Measurements from ENCODE around the gene CAPN7.

The CAPN7 gene

DNA sequence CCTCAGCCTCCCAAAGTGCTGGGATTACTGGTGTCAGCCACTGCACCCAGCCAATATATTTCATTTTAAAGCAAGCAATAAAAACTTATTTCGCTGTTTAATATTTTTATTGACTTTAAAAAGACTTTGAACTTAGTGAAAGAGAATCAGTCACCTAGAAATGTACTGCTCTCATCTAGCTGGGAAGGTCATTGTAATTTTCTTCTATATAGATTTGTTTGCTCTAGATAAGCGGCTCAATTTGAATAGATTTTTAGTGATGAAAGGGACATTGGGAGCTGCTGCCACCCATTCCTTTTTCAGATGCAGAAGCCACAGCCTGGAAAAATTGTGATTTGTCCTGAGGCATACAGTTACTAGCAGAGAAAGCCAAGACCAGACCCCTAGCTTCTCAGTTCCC, 40.1 kb downstream of the CAPN7 start:
- DNase-seq (ENCODE audit: low read depth): no peak

DNA sequence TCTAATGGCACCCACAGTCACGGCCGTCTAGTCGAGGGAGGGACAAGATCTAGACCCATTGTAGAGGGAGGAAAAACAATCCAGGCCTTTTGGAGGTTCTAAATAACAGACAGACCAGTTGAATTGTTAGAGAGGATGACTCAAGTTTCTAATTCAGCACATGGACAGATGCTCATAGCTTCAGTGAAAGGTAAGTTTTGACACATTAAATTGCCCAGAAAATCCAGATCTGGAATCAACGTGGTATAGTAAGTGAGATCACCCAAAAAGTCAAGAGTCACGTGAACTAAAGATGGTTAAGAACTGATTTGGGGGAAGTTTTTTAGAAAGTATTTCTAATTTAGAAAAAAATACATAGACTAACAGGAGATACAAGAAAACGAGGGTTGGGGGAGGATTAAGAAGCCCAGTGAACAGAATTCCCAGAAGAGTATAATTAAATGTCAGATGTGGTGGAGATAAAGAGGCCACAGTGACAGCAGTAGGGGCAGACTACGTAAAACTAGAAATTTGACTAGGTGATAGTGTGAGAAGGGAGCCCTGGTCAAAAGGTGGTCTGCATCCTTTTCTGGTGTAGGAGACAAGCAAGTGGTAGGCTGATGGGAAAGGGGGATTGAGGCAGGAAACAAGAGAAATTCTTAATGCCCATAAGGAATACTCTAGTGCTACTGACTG, 47.1 kb downstream of the CAPN7 start:
- DNase-seq (ENCODE audit: low read depth): no peak

DNA sequence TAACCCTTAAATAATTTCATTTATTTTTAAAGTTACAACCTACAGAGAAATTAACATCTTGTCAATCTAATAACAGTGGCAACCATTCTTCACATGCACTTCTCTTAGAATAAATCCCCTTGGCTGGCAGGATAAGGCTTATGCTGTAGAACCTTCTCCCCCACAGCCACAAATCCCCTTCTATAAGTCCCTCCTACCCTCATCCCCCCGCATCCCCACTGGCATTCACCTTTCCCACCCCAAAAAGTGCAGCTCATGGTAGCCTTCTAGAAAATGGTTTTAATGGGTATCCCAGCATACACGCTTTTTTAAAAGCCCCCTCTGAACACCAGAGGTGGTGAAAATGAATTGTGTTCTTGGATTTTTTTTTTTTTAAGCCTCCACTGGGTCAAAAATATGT, 49.2 kb downstream of the CAPN7 start:
- DNase-seq (ENCODE audit: low read depth): no peak

DNA sequence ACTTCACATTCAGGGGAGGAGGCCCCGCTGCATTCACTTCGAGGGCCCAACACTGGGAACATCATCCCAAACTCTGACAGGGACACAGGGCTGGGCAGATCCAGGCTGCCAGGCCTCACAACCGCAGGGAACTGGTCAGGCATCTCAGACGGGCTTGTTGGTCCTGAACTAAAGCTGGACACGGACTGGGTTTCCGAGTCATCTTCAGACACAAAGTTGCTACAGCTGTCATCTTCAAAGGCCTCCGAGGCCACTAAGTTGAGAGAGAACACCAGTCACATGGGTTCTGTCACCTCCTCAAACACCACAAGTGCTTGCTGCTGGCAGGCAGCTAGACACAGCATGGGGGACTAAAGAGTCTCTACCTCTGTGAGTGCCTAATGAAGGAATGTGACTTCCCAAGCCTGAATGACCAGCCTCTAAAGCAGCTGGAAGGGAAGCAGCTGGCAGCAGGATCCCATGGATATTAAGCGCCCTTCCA, 50.9 kb downstream of the CAPN7 start:
- DNase-seq (ENCODE audit: low read depth): no peak

GRCh38 chr3:15258720-15259119, 52.7 kb downstream of the CAPN7 start:
- no peak for DNase-seq (ENCODE audit: low read depth)

DNA sequence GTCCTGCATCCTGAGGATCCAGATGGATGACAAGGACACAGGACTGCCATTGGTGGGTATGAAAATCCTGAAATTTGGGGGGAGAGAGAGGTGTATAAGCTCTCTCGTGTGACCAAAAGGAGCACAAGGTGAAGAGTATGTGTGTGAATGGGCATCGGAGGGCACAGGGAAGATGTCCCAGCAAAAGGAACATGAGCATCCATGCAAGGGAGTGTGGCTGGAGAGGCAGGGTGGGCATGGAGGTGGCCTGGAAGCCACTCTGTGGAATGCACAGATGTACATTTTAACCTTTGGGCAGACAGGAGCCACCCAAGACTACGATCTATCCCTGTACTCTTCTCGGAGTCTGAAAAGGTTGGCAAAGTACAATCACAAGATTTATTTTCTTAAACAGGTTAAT, 54.5 kb downstream of the CAPN7 start:
- no peak for DNase-seq (ENCODE audit: low read depth)

GRCh38 chr3:15261274-15261673, 55.2 kb downstream of the CAPN7 start:
- DNase-seq (ENCODE audit: low read depth): no peak

DNA sequence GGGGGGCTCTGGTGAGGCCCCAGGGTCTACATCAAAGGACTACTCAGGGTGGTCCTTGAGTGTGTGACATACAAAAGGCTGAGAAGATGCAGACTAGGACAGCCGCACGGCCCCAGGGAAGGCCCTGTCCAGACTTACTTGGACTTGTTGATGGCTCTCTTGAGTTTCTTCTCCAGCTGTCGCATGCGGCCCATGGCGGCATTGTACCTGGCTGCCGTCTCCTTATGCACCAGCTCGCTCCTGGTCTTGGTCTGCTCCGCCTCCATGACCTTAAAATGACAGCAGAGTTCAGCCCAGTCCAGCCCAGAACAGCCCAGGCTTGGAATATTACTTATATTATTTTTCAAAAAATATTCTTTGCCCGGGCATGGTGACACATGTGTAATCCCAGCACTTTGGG, 56.0 kb downstream of the CAPN7 start:
- DNase-seq (ENCODE audit: low read depth): no peak

DNA sequence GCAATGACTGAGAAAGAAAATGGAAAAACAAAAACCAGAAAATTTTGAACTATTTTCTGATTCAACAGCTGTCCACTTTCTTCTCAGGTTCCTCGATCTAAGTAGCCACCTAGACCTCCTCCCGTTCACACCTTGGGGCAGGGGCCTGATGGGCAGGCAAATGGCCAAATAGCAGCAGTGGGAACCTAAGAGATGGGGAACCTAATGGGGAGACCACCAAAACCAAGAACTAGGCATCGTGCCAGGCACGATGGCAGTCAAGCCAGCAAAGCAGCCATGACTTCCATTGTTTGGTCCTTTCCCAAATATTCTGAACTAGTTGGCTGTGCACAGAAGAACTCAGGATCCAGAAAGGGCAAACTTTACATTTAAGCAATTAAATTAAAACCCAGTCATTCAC, 57.1 kb downstream of the CAPN7 start:
- no peak for DNase-seq (ENCODE audit: low read depth)

GRCh38 chr3:15263926-15264325, 57.9 kb downstream of the CAPN7 start:
- DNase-seq (ENCODE audit: low read depth): no peak

DNA sequence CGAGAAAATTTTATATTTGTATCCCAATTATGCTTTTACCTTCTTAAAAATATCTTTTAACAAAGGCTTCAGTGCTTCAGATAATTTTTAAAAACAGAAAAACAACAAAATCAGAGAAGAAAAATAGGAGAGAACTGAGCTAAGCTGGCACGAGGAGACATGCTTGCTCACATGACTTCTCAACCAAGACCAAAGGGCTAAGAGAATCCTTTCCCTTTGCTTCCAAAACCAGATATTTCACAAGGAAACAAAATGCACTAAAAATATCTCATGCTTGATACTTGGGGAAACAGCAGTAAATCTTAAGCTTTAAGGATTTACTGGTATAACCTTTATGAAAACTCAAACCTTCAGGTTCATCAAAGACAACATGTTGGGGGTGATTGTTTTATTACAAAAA, 58.4 kb downstream of the CAPN7 start:
- DNase-seq (ENCODE audit: low read depth): no peak

DNA sequence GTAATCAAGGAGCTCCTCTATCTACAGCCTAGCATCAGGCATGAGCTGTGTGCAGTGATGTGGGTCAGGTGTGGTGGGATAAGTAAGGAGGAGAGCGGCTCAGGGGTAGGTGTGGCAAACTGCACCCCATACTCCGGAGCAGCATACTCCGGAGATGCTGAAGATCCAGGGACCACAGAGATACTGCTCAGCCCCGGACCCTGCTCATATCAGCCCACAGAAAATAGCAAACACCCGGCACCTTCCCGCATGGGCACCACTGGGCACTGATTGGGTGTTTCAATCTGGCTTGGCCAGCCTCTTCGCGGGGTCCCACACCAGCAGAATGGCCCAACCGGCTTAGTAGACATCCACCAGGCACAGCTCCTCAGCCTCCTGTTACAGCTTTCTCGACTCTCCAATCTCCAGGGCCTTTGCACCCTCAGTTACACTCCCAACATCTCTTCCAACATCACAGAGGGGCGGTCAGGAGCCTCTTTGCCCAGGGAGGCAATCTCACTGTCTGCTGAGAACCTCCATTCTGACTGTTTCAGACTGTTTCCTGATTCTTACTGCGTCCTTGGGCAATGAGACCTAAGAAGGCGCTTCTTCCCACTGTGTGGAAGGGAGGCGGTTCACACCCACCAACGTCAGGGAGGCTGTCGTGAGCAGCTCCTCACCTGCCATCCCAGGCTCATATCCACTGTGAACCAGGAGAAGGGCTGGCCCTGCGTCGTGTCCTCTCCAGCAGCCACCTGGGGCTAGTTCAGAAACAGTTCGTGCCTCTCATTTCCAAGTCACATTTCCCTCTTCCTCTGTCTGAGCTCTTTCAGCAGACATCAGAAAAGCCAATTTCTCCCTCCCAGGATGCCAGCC, 59.8 kb downstream of the CAPN7 start:
- DNase-seq (ENCODE audit: low read depth): no peak

DNA sequence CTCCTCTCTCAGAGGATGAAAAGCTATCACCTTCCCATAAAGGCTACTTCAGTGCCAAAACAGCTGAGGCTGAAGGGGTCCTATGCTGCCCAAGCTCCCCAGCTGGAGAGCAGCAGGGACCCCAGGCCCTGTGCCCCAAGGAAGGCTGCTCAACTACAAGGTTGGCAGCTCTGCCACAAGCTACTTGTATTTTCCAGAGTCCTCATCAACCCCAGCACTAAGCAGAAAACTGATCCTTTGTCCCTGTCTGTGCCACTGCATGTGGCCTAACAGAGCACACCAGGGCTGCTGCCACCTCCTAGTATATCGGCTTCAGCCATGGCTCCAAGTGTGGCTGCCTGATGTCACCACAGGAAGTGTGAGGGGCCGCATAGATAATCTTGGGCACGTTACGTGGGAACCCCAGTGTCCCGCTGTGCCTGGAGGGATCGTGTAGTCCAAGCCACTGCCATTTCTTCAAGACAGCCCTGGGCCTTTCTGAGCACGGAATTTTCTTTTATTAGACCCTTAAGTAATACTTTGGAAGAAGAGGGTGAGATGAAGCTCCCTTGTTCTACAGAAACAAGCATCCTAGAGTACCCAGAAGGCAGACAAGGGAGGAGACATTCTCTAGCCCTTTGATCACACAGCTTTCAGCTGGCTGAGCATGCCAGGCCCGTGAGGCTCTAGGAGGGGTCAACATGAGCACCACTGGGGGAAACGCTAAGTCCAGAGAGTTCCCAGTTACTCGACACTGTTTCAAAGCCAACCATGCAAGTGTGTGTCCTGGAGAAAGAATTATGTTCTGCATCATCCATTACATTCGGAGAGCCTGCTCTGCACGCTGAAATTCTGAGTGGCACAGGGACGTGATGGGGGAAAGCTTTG, 60.7 kb downstream of the CAPN7 start:
- no peak for DNase-seq (ENCODE audit: low read depth)

DNA sequence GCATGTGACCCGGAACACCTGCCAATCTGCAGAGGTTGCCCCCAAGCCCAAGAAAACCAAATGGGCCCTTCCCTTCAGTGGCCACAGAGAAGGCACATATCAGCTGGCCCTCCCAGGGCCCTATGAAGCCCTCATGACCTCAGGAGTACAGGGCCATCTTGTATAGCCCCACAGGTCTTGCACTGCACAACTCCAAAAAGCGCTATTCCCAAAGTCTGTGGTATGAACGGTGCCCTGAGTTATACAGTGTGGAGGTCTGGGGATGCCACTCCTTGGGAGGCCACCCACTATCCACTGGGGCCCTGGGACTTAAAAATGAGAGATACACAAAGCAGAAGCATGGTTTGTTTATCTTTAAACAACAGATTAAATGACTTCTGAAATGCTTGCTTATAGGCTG, 61.5 kb downstream of the CAPN7 start:
- no peak for DNase-seq (ENCODE audit: low read depth)

GRCh38 chr3:15268033-15268631, 62.1 kb downstream of the CAPN7 start:
- DNase-seq (ENCODE audit: low read depth): peak; percentile 71

- DNase-seq (ENCODE audit: low read depth): peak; percentile 60
Observed at GRCh38 chr3:15269091-15269989, 63.3 kb downstream of the CAPN7 start.

- DNase-seq (ENCODE audit: low read depth): no peak
Observed at GRCh38 chr3:15271030-15271429, 65.0 kb downstream of the CAPN7 start.

GRCh38 chr3:15271785-15272381, 65.8 kb downstream of the CAPN7 start:
- DNase-seq (ENCODE audit: low read depth): peak; percentile 70

DNA sequence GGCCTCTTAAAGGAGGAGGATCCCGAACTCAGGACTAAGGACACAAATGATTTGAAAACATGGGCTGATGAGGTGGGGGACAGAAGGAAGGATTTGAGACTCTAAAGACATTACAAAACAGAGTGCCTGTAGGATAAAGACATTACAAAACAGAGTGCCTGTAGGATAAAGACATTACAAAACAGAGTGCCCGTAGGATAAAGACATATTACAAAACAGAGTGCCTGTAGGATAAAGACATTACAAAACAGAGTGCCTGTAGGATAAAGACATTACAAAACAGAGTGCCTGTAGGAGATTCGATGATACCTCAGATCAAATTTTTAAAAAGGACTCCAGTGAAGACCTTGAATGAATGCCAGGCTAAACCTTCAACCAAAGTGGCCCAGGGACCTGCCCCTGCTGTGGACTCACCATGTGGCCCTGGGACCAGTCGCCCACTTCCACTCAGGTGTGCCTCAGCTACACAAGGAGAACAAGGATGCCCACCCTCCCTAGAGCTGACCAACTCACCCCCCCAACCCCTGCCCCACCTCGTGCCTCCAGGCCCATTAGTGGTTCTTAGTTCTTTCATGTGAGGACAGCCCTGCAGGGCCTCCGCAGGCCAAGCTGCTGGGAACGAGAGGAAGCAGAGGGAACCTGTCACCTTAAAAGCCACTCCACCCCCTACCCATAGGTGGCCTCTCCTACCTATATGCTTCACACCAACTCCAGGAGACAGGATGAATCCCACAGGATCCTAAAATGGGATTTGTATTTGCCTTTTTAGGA, 66.6 kb downstream of the CAPN7 start:
- DNase-seq (ENCODE audit: low read depth): no peak

GRCh38 chr3:15273227-15273626, 67.2 kb downstream of the CAPN7 start:
- DNase-seq (ENCODE audit: low read depth): no peak

Data from stimulated activated CD8-positive, alpha-beta memory T cell treated with anti-CD3 and anti-CD28 coated beads, Interleukin-15, amount 100 ng/mL, for 1 hour (primary cell).